ENCODE results near the gene GTF2H4. TPM values are rescaled to one million over a fixed set of nuclear protein-coding genes. Genes with fewer than 3 reads are reported as not detected.

GTF2H4 gene
- polyA plus RNA-seq, 4 donors: 21.5 to 22.3 (median 22.1) TPM

GRCh38 chr6:30880698-30881252 lies 27.2 kb upstream of the GTF2H4 start:
- FAIRE-seq: no peak
- Histone ChIP-seq H3K4me3 (ENCODE audit: low read depth in 1 of 3, low read length in 3 of 3) (peak overlapping the region in 1 of 3 donors; percentile 20), H3K4me1 (ENCODE audit: control insufficient read depth in 3 of 3, insufficient read depth in 2 of 3, low read depth in 1 of 3, low read length in 2 of 3) (peaks cover 0 to 30% (median 5%) of the 10 kb centered on the region in 3 donors)

GRCh38 chr6:30881392-30882203 lies 26.4 kb upstream of the GTF2H4 start:
- no peaks in the 10 kb centered on the region for H3K9me3 ChIP-seq (ENCODE audit: control insufficient read depth in 2 of 2, insufficient read depth in 1 of 2, low read depth in 1 of 2, low read length in 1 of 2)
- H3K36me3 ChIP-seq (ENCODE audit: control insufficient read depth in 3 of 3, insufficient read depth in 2 of 3, low read depth in 1 of 3, low read length in 3 of 3): peaks cover 0 to 7% (median 0%) of the 10 kb centered on the region in 3 donors
- FAIRE-seq: no peak
- peaks cover 0 to 38% (median 6%) of the 10 kb centered on the region in 3 donors for H3K4me1 ChIP-seq (ENCODE audit: control insufficient read depth in 3 of 3, insufficient read depth in 2 of 3, low read depth in 1 of 3, low read length in 2 of 3)
- WGBS, 3 donors: 77 to 85% (median 81%) methylated on average over 13 to 14 of the region's 14 CpGs
- peak overlapping the region in 2 of 3 donors; percentile 70 to 91 for H3K27ac ChIP-seq (ENCODE audit: low read depth in 1 of 3, low read length in 2 of 3)
- H3K27me3 ChIP-seq (ENCODE audit: control insufficient read depth in 3 of 3, insufficient read depth in 3 of 3, low read length in 3 of 3): no peaks in the 10 kb centered on the region
- peak overlapping the region in 1 of 3 donors; percentile 20 for H3K4me3 ChIP-seq (ENCODE audit: low read depth in 1 of 3, low read length in 3 of 3)
- peak in 1 of 2 donors; percentile 31 for DNase-seq

More at GRCh38 chr6:30880698-30881252, 27.2 kb upstream of the GTF2H4 start:
- Histone ChIP-seq H3K27ac (ENCODE audit: low read depth in 1 of 3, low read length in 2 of 3) (peak overlapping the region in 1 of 3 donors; percentile 60), H3K27me3 (ENCODE audit: control insufficient read depth in 3 of 3, insufficient read depth in 3 of 3, low read length in 3 of 3) (no peaks in the 10 kb centered on the region), H3K36me3 (ENCODE audit: control insufficient read depth in 3 of 3, insufficient read depth in 2 of 3, low read depth in 1 of 3, low read length in 3 of 3) (peaks cover 0 to 3% (median 0%) of the 10 kb centered on the region in 3 donors), H3K9me3 (ENCODE audit: control insufficient read depth in 2 of 2, insufficient read depth in 1 of 2, low read depth in 1 of 2, low read length in 1 of 2) (no peaks in the 10 kb centered on the region)
- 84 to 92% (median 89%) methylated on average over 13 to 16 of the region's 16 CpGs for WGBS, 3 donors
- no peak for DNase-seq

GRCh38 chr6:30882204-30882758 lies 25.7 kb upstream of the GTF2H4 start:
- peaks cover 0 to 8% (median 0%) of the 10 kb centered on the region in 3 donors for H3K36me3 ChIP-seq (ENCODE audit: control insufficient read depth in 3 of 3, insufficient read depth in 2 of 3, low read depth in 1 of 3, low read length in 3 of 3)

GRCh38 chr6:30882759-30883684 lies 25.0 kb upstream of the GTF2H4 start:
- DNase-seq (peak; percentile 87 to 88), FAIRE-seq (no peak)
- peaks cover 0 to 40% (median 3%) of the 10 kb centered on the region in 3 donors for H3K4me1 ChIP-seq (ENCODE audit: control insufficient read depth in 3 of 3, insufficient read depth in 2 of 3, low read depth in 1 of 3, low read length in 2 of 3)
- H3K27ac ChIP-seq (ENCODE audit: low read depth in 1 of 3, low read length in 2 of 3): peak overlapping the region; percentile 91 to 94 (median 92)
- H3K36me3 ChIP-seq (ENCODE audit: control insufficient read depth in 3 of 3, insufficient read depth in 2 of 3, low read depth in 1 of 3, low read length in 3 of 3): peaks cover 0 to 8% (median 0%) of the 10 kb centered on the region in 3 donors
- peak overlapping the region; percentile 61 to 88 (median 72) for H3K4me3 ChIP-seq (ENCODE audit: low read depth in 1 of 3, low read length in 3 of 3)
- 10 to 46% (median 25%) methylated on average over 15 of the region's 15 CpGs for WGBS, 3 donors
- no peaks in the 10 kb centered on the region for H3K27me3 ChIP-seq (ENCODE audit: control insufficient read depth in 3 of 3, insufficient read depth in 3 of 3, low read length in 3 of 3)
- no peaks in the 10 kb centered on the region for H3K9me3 ChIP-seq (ENCODE audit: control insufficient read depth in 2 of 2, insufficient read depth in 1 of 2, low read depth in 1 of 2, low read length in 1 of 2)

More at GRCh38 chr6:30882204-30882758, 25.7 kb upstream of the GTF2H4 start:
- FAIRE-seq (no peak), DNase-seq (no peak)
- Histone ChIP-seq H3K27ac (ENCODE audit: low read depth in 1 of 3, low read length in 2 of 3) (peak overlapping the region in 2 of 3 donors; percentile 70 to 91), H3K27me3 (ENCODE audit: control insufficient read depth in 3 of 3, insufficient read depth in 3 of 3, low read length in 3 of 3) (no peaks in the 10 kb centered on the region), H3K4me1 (ENCODE audit: control insufficient read depth in 3 of 3, insufficient read depth in 2 of 3, low read depth in 1 of 3, low read length in 2 of 3) (peaks cover 0 to 42% (median 6%) of the 10 kb centered on the region in 3 donors), H3K9me3 (ENCODE audit: control insufficient read depth in 2 of 2, insufficient read depth in 1 of 2, low read depth in 1 of 2, low read length in 1 of 2) (no peaks in the 10 kb centered on the region), H3K4me3 (ENCODE audit: low read depth in 1 of 3, low read length in 3 of 3) (no peak overlapping the region)
- WGBS, 3 donors: 28 to 48% (median 48%) methylated on average over 8 of the region's 8 CpGs

GRCh38 chr6:30883685-30884520 lies 24.1 kb upstream of the GTF2H4 start, which contains the start of gene DDR1:
Gene DDR1 (plus strand): TSS chr6:30884519. CDS start chr6:30888730, 4,211 bp downstream.
- FAIRE-seq: no peak

GRCh38 chr6:30884521-30885480 lies 23.2 kb upstream of the GTF2H4 start:
- Histone ChIP-seq H3K4me3 (ENCODE audit: low read depth in 1 of 3, low read length in 3 of 3) (peak overlapping the region; percentile 61 to 88 (median 75)), H3K27ac (ENCODE audit: low read depth in 1 of 3, low read length in 2 of 3) (peak overlapping the region; percentile 77 to 94 (median 91)), H3K36me3 (ENCODE audit: control insufficient read depth in 3 of 3, insufficient read depth in 2 of 3, low read depth in 1 of 3, low read length in 3 of 3) (peaks cover 0 to 22% (median 6%) of the 10 kb centered on the region in 3 donors), H3K27me3 (ENCODE audit: control insufficient read depth in 3 of 3, insufficient read depth in 3 of 3, low read length in 3 of 3) (no peaks in the 10 kb centered on the region), H3K9me3 (ENCODE audit: control insufficient read depth in 2 of 2, insufficient read depth in 1 of 2, low read depth in 1 of 2, low read length in 1 of 2) (no peaks in the 10 kb centered on the region), H3K4me1 (ENCODE audit: control insufficient read depth in 3 of 3, insufficient read depth in 2 of 3, low read depth in 1 of 3, low read length in 2 of 3) (peaks cover 0 to 39% (median 3%) of the 10 kb centered on the region in 3 donors)
- 3 to 8% (median 4%) methylated on average over 36 to 59 of the region's 59 CpGs for WGBS, 3 donors
- peak; percentile 40 to 51 for DNase-seq
- FAIRE-seq: no peak

More at GRCh38 chr6:30883685-30884520, 24.1 kb upstream of the GTF2H4 start, which contains the start of gene DDR1:
- H3K36me3 ChIP-seq (ENCODE audit: control insufficient read depth in 3 of 3, insufficient read depth in 2 of 3, low read depth in 1 of 3, low read length in 3 of 3): peaks cover 0 to 13% (median 2%) of the 10 kb centered on the region in 3 donors
- 1 to 26% (median 9%) methylated on average over 12 to 62 of the region's 62 CpGs for WGBS, 3 donors
- no peaks in the 10 kb centered on the region for H3K9me3 ChIP-seq (ENCODE audit: control insufficient read depth in 2 of 2, insufficient read depth in 1 of 2, low read depth in 1 of 2, low read length in 1 of 2)
- H3K4me3 ChIP-seq (ENCODE audit: low read depth in 1 of 3, low read length in 3 of 3): peak within 1 kb of the TSS; percentile 61 to 88 (median 75)
- H3K27ac ChIP-seq (ENCODE audit: low read depth in 1 of 3, low read length in 2 of 3): peak within 1 kb of the TSS; percentile 91 to 94 (median 92)
- DNase-seq: peak; percentile 75 to 88
- H3K27me3 ChIP-seq (ENCODE audit: control insufficient read depth in 3 of 3, insufficient read depth in 3 of 3, low read length in 3 of 3): no peaks in the 10 kb centered on the region
- H3K4me1 ChIP-seq (ENCODE audit: control insufficient read depth in 3 of 3, insufficient read depth in 2 of 3, low read depth in 1 of 3, low read length in 2 of 3): peaks cover 0 to 39% (median 3%) of the 10 kb centered on the region in 3 donors

Data from small intestine (tissue), 7 donors.